RKO (cell line): ENCODE results near the gene FAM193B.
A peak's percentile ranks its signal among the peaks of the same experiment; 100 is the strongest.

ENCODE experiments used
- DNase-seq: peaks from one replicate; pipeline ENCODE4 v3.0.0-alpha.2; 2016; ENCODE audit warnings: low spot score

The FAM193B gene

GRCh38 chr5:177554474-177555111 is at the start of gene FAM193B:
Gene FAM193B (minus strand): TSS chr5:177554563. CDS start chr5:177554458, 105 bp downstream.
- DNase-seq = peak; percentile 93

GRCh38 chr5:177604116-177604521 is 49.8 kb upstream of the FAM193B start:
- DNase-seq = no peak

GRCh38 chr5:177603631-177604030 is 49.3 kb upstream of the FAM193B start:
- no peak for DNase-seq

- no peak for DNase-seq
Observed at GRCh38 chr5:177602458-177602830, 48.1 kb upstream of the FAM193B start.

GRCh38 chr5:177601577-177602457 is 47.5 kb upstream of the FAM193B start:
- DNase-seq = peak; percentile 43

GRCh38 chr5:177601126-177601525 is 46.8 kb upstream of the FAM193B start:
- DNase-seq = no peak

- peak; percentile 68 for DNase-seq
Observed at GRCh38 chr5:177600508-177601018, 46.2 kb upstream of the FAM193B start.

GRCh38 chr5:177599731-177600507 is 45.6 kb upstream of the FAM193B start, which contains the start of gene B4GALT7:
Gene B4GALT7 (plus strand): TSS chr5:177600132. CDS start chr5:177600211, 79 bp downstream.
- peak; percentile 82 for DNase-seq

- peak; percentile 23 for DNase-seq
Observed at GRCh38 chr5:177598477-177598876, 44.1 kb upstream of the FAM193B start.

GRCh38 chr5:177596775-177597238 is 42.4 kb upstream of the FAM193B start:
- no peak for DNase-seq

GRCh38 chr5:177595991-177596774 is 41.8 kb upstream of the FAM193B start:
- no peak for DNase-seq

- no peak for DNase-seq
Observed at GRCh38 chr5:177595026-177595585, 40.7 kb upstream of the FAM193B start.

- no peak for DNase-seq
Observed at GRCh38 chr5:177594071-177594470, 39.7 kb upstream of the FAM193B start.

GRCh38 chr5:177593511-177593910 is 39.1 kb upstream of the FAM193B start:
- DNase-seq = no peak

GRCh38 chr5:177592905-177593304 is 38.5 kb upstream of the FAM193B start:
- DNase-seq = no peak

- peak; percentile 82 for DNase-seq
Observed at GRCh38 chr5:177592010-177592834, 37.9 kb upstream of the FAM193B start, which contains the start of gene TMED9. Gene TMED9 (plus strand): TSS chr5:177592203. CDS start chr5:177592215, 12 bp downstream.

- no peak for DNase-seq
Observed at GRCh38 chr5:177591690-177592009, 37.3 kb upstream of the FAM193B start.

GRCh38 chr5:177590406-177590805 is 36.0 kb upstream of the FAM193B start:
- no peak for DNase-seq

GRCh38 chr5:177588413-177588909 is 34.1 kb upstream of the FAM193B start:
- DNase-seq = no peak

- no peak for DNase-seq
Observed at GRCh38 chr5:177578316-177578715, 24.0 kb upstream of the FAM193B start.
